Activated CD4-positive, alpha-beta T cell treated with anti-CD3 and anti-CD28 coated beads, Interleukin-2, amount 50 U/mL, for 16 hours (primary cell): ENCODE measurements around the gene MKX.

ENCODE experiments used
- DNase-seq: peaks from one replicate; pipeline ENCODE4 v3.0.0-alpha.2; 2020

MKX gene

DNA sequence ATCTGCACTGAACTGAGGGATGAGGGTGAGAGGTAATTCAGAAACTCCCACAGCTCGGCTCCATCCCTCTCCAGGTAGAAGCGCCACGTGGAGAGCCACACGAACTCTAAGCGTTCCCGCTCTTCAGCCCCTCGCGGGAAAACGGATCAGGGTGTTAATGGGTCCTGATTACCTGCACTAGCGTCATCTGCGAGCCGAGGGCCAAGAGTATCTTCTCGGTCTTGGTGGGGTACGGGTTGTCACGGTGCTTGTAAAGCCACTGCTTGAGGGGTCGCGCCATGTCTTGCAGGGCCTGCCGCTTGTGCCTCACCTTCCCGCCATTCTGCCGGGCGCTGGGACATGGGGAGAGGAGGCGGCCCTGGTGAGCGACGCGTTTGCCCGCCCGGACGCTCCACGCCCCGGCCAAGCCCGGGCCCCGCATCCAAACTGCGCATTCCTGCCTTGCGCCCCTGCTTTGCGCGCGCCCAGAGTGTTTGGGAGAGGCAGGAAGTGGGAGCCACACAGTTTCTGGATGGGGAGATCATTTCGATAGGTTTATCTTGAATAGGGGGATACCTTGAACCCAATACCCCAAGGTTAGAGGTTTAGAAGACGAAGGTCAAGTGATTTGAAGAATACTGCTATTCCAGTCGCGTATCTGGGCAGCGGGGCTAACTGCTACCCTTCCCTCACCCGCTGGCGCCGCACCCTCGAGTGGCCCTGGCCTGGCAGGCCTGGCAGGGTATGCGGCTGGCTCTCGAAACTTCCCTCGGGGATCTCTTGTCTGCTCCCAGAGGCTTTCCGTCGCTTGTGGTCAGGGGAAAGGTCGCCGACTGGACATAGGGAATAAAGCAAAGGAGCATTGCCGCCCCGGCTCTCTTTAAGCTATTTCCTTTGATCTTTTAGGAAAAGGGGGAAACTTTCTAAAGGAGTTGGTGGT lies 4.2 kb downstream of the MKX start:
- DNase-seq = no peak

DNA sequence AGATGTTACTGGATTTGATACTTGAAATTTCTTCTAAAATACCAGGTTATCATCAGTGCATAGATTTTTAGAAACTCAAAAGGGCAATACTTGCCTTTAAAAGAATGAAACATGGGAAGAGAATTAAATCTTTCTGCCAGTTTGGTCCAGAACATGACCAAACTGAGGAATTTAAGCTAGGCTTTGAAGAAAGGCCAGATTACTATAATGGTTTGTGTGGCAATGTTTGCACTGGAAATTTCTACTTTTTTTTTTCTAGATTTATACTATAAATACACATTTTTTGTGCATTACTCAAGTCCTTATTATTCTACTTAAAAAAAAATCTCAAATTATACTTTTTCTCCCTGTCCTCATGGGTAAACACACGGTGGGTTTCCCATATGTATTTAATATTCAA lies 9.2 kb downstream of the MKX start:
- no peak for DNase-seq

DNA sequence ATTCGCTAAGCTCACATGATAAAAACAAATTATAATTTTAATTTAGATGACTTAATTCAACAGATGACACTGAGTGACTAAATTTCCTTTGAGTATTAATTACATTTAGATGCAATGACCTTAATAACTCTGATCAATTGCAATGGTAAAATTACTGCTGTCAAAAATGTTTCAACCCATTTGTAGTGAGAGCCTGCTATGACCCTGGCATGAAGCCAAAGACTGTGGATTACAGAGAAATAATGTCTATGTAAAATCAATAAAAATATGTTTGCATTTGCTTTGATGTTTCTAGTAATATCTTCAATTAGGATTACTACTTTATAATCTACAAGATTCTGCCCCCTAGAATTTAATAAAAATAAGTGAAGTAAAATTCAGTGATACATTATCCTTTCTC lies 15.6 kb downstream of the MKX start:
- DNase-seq = no peak

DNA sequence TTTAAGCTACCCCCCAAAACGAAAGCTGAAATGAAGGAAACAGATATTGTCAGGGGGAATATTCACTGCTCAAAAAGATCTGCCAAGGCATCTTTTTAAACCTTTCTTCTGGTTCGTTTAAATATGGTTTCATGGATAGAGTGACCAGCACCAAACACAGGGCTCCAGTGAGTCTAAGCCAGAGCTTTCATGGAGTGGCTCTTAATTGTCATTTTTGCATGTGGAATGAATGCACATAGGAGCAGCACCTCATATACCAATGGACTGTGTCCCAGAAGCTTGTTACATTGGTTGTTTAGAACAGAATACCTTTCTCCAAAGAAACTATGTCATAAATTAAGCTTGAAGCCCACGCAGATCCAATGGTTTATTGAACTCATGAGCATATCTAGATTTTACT lies 17.3 kb downstream of the MKX start:
- no peak for DNase-seq

DNA sequence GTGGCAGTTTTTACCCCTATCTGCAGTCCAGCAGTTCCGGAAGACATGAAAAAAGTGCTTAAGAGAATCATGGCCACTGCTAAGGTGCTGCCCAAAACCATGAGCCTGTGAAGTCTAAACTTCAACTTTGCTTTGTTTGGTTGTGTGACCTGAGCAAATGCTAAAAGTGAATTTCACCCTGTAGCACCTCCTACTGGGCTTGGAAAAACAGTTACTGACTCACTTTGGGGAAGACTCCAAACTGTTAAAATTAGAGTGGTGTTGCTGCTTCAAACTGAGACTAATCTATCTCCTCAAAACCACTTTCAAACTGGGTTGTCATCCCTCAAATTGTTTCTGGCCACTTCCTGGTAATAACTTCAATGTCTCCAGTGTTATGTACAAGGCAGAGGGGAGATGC lies 21.3 kb downstream of the MKX start:
- DNase-seq = no peak

DNA sequence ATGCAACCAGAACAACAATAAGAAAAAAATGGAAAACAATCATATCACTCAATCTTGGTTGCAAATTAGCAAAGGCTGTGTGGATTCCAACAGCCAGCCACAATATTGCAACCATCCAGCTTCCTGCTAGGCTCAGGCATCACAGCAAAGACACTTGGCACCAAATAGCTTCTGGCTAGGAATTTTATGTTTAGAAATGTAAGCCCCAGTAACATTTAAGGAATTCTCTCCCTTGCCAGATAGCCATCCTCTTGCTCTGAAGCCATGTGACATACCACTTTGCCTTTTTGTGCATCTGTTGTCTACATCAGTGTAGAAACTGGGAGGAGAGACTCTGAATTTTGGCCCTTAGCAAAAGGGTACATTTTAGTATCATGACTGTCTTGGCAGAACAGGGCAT lies 22.2 kb downstream of the MKX start:
- DNase-seq = no peak

DNA sequence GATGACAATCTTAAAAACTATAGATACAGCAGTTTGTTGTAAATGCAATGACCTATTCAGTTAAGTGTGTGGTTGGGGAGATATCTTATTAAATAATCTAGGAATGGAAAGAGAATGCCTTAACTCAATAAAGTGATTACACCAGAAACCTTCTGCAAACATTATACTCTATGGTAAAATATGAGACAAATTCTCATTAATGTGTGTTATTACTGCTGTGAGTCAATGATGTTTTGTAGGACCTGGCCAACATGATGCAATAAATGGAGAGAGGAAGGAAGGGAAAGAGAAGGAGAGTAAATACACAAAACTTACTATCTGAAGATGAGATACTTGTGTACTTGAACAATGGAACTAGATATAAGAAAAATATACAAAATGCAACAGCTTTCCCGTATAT lies 25.1 kb downstream of the MKX start:
- no peak for DNase-seq

DNA sequence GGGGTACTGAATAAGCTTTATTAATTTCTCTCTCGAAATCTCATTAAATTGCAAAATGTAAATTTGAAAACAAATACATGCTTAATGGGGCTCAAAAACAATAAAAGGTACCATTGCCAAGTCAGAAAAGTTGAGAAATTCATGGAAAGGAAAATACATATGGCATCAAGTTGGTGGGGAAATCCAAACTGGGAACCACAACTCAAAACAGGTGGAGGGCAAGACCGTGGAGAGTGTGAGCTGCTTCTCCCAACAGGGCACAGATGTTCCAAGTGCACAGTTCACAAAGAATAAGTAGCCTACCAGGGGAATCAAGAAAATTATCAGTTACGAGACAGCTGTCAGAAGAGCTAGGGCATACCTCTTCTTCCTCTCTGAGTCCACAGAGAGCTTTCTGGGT lies 26.6 kb downstream of the MKX start:
- DNase-seq = no peak

DNA sequence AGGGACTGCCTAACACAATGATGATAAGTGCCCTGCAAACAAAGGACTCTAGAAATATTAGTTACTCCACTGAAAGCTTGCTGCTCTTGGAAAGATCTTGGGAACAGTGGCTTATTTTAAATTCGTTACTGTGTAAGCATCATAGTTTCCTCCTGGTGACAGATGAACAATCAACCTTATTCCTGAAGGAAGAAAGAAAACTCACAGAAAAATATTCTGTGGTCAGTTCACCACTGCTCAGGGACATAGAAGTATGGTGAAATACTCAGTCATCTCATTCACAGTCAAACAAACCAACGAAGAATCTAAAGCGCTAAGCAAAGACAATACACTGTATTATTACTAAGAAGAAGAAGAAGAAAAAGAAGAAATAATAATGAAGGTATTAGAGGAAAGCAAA lies 27.8 kb downstream of the MKX start:
- no peak for DNase-seq

DNA sequence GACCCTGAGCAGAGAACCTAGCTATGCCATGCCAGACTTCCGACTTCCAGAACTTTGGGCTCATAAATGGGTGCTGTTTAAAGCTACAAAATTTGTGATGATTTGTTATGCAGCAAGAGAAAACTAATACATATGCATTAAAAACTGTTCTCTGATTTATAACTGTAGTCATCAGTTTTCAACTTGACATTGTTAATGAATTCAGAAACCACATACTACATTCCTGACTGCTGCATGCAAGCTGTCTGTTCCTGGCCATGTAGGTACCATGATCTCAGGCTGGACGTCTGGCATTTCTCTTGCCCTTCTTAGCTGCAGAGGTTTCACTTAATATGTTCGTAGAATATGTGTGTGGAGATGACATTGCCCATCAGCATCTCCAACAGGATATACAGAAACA lies 28.4 kb downstream of the MKX start:
- no peak for DNase-seq

DNA sequence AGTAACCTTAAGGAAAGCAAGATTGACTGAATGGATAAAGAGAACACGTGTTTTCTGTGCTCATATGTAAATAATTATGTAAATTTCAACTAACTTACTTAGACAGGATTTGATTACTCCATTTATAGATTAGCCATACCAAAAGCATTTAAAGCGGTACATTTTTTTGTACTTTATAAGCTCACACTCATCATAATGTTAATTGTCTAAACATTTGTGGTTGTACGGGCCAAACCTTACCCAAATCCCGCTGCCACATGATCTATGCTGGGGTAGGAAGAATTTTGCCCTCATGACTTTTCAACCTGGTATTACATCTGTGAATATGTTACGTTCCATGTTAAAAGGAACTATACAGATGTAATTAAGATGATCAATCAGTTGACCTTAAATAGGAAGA lies 29.1 kb downstream of the MKX start:
- DNase-seq = no peak

DNA sequence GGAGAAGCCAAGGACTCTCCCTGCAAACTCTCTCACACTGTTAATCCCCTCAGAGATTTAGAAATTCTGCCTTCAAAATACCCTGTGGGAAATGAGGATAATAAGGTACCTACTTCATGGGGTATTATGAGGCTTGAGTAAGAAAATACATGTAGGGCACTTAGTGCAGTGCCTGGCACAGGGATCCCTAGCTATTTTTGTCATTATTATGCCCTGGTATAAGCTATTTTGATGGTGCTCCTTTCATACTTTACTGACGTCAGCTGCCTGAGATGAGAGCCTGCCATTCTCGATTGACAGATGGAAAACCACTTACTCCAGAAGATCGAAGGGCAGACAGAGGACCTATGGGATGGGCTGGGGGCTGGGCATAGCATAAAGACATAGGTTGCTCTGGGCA lies 30.1 kb downstream of the MKX start:
- no peak for DNase-seq

DNA sequence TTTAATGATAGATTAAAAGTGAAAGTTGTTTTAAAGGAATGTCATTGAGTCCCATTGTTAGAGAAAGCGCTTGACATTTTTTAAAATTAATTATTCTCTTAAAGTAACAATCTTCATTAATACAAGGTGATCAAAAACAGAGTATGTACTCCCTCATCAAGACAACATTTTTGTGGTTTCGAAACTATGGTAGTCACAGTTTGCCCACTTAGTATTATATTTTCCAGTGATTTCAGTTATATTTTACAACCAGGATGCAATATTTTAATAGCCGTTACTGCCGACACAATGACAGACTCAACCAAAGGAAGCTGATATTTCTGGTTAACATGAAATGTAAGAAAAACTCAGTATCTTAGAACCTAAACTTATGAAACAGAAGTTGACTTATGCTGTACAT lies 31.3 kb downstream of the MKX start:
- DNase-seq = no peak

DNA sequence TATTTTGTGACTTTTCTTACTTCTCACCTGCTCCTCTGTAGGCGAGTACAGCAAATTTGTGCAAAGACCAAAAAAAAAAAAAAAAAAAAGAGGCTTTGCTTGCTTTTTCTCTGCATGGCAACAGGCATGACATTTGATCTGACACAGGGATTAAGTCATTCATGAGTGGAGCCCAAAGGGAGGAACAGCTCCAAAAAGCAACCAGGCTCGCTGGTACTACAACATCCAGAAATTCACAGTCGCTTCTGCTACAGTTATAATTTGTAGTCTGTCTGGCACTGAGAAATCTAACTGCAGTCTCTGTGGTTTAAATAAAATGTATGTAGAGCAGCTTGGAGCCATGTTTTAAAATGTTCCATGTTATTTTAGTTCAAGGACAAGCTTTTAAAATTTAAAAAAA lies 31.7 kb downstream of the MKX start:
- DNase-seq = no peak

DNA sequence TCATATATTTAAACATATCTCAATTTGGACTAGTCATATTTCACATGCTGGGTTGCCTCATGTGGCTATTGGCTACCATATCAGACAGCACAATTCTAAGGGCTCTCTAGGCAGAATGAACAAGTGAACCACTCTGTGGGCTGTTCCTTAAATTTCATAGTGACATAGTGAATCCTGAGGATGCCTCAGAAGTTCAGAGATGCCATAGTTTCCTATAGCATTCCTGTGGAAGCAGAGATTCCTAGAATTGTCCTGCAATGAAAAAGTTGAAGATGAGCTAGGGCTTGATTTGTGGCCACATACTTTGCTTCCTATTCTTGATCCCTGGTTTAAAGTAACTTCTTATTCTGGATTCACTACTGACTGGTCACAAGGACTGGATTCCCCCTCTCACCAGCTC lies 35.6 kb downstream of the MKX start:
- no peak for DNase-seq

DNA sequence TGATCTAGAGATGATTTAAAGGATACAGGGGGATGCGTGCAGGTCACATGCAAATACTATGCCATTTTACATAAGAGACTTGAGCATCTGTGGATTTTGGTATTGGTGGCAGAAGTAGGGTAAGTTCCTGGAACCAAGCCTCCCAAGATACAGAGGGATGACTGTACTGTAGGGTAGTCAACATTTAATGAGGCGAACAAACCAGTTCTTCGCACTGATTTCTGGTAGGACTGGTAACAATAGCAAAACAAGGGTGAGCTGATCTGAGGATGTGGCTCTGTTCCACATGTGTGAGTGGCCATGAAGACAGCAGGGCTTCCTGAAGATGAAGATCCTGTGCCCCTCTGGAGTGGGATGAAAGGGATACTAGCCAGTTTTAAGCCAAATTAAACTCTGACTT lies 36.3 kb downstream of the MKX start:
- no peak for DNase-seq

DNA sequence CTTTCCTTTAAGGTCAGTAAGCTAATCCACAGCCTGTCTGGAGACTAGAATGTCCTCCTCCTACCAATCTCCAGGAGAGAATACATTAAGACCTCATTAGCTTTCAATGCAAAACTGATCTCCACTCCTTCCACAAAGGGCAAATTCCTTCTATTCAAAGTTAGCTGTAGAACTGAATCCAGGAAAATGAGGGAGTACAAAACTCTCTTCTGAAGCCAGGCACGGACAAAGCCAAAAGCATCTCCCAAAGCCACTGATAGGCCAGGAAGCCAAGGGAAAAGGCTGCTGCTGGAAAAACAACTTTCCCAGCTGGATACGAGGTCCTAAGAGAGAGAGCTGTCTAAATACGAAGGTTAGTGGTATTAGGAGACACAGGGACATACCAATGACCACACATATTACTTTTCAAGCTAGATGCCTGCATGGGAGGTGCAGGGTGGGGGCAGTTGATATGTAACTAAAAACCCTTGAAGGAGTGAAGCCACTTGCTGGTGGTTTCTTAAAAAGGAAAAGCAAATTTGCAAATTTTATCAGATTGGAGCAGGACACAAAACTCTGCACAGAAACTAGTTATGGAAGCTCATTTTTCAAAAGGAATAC lies 43.6 kb downstream of the MKX start:
- DNase-seq = no peak

DNA sequence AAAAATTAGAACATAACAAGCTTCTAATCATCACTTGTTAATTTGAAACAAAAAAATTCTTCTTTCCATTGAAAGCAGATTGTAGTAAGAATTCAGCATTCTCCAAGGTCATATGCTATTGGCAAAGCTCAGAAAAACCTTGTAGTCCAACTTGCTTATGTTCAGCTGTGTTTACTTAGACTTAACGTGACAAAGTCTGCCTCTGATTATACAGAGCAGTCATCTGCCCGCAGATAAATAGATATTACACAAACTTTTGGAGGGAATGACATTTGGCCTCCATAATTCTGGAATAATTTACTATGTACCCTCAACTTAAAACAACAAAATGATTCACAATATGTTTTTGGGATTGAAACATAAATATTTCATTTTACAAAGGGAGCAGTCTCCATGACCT lies 45.8 kb downstream of the MKX start:
- no peak for DNase-seq

DNA sequence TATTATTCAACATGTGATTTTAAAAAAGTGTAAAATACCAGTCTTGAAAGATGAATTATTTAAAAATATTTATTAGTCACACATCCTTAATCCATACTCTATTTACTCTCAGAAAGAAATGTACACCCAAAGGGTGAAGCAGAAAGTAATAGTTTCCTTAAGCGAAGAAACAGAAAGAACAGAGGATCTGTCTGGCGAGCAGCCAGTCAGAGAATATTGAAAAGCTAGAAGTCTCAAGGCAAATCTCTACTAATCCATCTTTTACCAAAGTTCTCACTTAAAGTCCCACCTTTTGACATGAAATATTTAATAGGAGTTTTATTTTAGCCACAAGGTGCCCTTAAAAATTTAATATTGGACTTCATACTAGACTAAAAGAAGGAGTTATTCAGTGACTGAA lies 46.7 kb downstream of the MKX start:
- DNase-seq = no peak

DNA sequence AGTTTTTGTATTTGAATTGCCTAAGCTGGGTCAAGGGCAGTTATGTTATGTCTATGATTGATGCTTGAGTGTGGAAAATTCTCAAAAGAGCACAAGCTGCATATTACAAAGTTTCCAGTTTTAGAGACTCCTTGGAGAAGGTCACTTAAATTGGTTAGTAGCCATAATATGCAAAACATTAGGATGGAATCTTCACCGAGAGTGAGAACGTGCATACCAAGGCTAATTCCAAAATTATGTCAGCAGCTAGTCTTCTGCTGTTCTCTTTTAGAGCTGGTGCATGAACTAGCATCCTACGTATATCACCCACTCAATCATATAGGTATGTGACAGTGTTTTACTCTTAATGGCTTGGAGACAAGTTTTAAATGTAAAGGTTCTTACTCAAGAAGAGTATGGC lies 49.2 kb downstream of the MKX start:
- no peak for DNase-seq

DNA sequence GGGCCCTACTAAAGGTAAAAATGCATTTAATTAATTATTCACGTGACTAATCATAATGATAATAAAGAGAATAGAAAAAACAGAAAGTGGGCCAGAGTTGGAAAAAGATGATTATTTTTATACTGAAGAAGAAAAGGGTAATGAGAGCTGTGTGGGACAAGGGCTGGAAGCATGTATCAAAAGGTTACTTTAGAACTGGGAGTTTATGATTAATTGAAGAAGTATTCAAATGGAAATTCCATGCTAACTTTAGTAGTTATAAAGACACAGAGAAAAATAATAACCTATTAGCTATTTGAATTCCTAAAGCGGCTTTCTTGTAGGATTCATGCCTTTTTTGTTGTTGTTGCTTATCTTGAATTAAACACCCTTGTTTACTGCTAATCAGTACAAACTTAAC lies 49.9 kb downstream of the MKX start:
- no peak for DNase-seq

DNA sequence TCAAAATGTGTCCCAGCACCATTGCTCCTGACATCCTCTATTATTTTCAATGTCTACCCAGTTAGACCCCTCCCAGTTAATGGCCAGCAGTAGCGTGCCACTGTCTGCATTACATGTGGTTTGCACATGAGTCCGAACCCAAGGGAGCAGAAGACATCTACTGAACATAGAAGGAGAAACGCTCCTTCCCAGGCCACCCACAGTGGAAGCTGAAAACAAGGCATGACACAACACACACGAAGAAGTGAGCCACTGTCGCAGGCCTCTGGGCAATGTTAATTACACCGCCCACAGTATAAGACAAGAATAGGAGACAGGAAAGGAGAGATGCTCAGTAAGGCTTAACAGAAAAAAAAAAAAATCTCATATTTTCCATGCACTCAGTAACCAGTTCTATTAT lies 50.5 kb downstream of the MKX start:
- DNase-seq = no peak

DNA sequence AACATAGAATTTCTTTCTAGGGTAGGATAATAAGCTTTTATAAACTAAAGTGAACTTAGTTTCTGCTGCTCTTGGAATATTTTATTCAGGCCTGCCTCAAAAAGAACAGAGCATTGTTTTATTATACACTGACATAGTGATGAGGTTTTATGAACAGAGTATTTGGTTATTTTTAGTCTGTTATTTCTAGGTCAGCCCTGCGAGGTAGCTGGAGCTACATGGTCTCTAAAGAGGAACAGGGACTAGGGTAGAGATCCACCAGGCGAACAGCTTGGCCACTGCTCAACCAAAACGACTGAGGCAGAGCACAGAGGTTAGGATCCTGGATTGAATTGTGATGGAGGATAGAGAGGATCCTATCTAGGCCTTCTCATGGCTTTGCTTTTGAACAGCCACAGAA lies 53.0 kb downstream of the MKX start:
- DNase-seq = no peak

DNA sequence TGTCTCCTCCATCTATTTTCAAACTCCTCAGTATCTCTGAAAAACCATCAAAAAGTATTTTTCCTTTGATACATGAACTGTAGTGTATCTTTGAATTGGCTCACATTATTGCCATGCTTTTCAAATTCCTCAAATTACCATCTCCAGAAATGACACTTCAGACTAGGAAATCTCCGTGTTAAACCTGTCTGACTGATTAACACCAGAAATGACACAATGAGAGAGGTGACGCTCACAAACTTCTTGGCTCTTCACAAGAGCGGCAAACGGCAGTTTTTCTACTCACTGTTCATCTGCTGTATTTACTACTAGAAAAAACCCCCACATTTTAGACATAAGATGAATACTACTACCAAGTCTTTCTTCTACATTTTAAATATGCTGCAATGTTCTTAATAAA lies 56.6 kb downstream of the MKX start:
- no peak for DNase-seq

DNA sequence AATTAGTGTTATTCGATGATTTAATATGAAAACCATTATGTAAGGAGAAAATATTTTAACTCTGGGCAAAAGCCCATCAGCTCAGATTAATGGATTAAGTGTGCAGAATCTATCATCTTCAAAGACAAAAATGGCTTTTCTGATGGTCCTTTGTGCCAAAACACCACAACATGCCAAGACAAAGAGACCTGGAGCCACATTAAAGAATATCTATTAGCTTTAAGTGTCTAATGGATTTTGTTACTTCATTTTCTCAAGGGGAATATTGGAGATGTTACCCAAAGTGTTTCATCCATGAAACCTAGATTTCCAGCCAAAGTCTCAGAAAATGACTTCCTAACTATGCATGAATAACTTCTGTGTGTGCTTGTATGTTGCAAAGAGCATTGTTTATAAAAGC lies 57.3 kb downstream of the MKX start:
- no peak for DNase-seq
